ENCODE measurements around the gene RAB24.
"Not testable (repeated sequence)": the region's sequence is repeated elsewhere in the genome, so short reads cannot be mapped to it uniquely, and the experiment has no call there.

The RAB24 gene

DNA sequence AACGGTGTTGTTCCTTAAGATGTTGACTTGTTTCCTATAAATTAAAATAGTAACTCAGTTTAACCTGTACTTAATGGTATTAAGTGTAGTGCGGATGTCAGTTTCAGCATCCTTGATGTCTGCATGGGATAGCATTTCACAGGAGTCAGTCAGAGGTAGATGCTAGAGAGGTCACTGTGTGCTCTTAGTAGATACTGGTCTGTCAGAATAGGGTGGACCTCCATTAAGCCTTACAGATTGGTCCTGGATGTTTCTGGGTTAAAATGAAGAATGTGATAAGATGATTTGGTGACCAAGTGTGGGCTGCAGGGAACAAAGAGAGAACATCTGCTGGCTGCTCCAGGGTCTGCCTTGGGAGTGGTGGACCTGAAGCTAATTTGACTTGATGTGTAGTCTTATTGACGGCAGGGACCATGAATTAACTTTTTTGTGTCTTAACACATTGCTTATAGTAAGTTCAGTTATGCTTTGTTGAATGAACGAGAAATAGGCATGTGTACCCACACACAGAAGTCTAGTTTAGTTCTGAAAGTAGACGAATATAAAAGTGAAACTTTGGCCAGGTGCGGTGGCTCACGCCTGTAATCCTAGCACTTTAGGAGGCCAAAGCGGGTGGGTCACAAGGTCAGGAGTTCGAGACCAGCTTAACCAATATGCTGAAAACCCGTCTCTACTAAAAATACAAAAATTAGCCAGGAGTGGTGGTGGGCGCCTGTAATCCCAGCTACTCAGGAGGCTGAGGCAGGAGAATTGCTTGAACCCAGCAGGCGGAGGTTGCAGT is 12.5 kb downstream of the RAB24 start:
- DNase-seq: no peak

GRCh38 chr5:177288191-177288590 is 15.3 kb downstream of the RAB24 start:
- no peak for DNase-seq

GRCh38 chr5:177276886-177277285 is 26.6 kb downstream of the RAB24 start:
- DNase-seq: no peak

DNA sequence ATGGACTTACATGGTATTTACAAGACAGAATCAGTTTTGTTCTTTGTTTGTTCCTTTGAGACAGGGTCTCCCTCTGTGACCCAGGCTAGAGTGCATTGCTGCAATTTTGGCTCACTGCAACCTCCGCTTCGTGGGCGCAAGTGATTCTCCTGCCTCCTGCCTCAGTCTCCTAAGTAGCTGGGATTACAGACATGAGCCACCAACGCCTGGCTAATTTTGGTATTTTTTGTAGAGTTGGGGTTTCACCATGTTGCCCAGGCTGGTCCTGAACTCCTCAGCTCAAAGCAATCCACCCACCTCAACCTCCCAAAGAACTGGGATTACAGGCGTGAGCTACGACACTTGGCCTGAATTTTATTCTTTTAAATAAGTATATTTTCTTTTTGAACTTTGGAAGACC is 27.6 kb downstream of the RAB24 start:
- no peak for DNase-seq

DNA sequence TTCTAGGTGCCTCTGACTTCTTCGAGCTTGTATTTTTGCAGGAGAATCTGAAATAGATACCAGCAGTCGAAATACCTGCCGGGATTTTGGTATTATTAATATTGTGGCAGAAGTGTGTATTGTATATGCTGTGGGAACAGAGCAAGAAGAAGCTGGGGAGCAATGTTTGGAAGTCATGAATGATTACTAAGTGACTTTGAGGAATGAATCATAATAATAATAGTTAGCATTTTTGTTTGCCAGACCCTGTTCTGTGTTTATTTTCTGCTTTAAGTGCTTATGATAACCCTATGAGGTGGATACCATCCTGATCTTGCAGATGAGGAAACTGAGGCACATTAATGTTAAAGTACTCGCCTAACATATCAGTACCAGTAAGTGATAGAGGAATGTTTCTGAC is 32.4 kb downstream of the RAB24 start:
- no peak for DNase-seq

- no peak for DNase-seq
Observed at GRCh38 chr5:177270653-177271052, 32.9 kb downstream of the RAB24 start.

GRCh38 chr5:177269976-177270375 is 33.5 kb downstream of the RAB24 start:
- DNase-seq: no peak

GRCh38 chr5:177269232-177269895 is 34.2 kb downstream of the RAB24 start:
- no peak for DNase-seq

- no peak for DNase-seq
Observed at GRCh38 chr5:177265395-177265794, 38.1 kb downstream of the RAB24 start.

GRCh38 chr5:177264178-177264577 is 39.3 kb downstream of the RAB24 start:
- no peak for DNase-seq

DNA sequence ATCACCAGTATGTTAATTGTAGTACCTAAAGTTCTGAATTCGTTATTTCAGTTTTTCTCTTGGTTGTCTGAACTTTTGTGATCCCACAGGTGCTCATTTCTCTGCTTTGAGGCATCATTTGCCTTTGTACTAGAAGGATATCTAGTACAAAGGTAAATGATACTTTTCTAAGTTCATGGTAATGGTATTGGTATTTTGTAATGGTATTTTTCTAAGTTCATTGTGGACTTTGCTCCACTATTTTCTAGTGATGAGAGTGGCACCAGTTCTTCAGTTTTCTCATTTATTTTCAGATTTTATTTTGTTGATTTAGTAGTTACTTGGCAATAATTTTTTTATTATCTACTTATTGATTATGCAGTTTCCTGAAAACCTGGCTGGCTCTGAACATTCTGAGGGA is 42.0 kb downstream of the RAB24 start:
- DNase-seq: no peak

DNA sequence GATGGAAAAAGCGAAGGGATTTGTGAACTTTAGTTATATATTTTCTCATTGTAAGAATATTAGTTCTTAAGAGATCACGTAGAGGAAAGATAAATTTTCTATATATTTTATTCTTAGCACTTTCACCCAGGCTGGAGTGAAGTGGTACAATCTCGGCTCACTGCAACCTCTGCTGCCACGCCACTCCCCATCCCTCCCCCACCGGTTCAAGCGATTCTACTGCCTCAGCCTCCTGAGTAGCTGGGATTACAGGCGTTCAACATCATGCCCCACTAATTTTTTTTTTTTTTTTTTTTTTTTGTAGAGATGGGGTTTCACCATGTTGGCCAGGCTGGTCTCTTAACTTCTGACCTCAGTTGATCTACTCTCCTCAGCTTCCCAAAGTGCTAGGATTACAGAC is 42.6 kb downstream of the RAB24 start:
- DNase-seq: no peak

DNA sequence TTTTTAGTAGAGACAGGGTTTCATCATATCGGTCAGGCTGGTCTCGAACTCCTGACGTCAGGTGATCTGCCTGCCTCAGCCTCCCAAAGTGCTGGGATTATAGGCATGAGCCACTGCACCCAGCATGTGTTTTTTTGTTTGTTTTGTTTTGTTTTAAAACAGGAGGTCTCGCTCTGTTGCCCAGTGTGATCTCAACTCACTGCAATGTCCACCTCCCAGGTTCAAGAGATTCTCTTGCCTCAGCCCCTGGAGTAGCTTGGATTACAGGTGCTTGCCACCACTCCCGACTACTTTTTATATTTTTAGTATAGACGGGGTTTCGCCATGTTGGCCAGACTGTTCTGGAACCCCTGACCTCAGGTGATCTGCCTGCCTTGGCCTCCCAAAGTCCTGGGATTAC is 44.8 kb downstream of the RAB24 start:
- not testable (repeated sequence) for DNase-seq

GRCh38 chr5:177256296-177256695 is 47.2 kb downstream of the RAB24 start:
- no peak for DNase-seq

- DNase-seq: no peak
Observed at GRCh38 chr5:177253252-177253651, 50.3 kb downstream of the RAB24 start.
